Measurements from ENCODE around the gene FGF10.

GRCh38 chr5:44401611-44402010 lies 12.4 kb upstream of the FGF10 start:
- TF ChIP-seq POLR2A (IDR thresholded peaks at IDR 0.05) = no peak
- TF ChIP-seq, protein P1, sequence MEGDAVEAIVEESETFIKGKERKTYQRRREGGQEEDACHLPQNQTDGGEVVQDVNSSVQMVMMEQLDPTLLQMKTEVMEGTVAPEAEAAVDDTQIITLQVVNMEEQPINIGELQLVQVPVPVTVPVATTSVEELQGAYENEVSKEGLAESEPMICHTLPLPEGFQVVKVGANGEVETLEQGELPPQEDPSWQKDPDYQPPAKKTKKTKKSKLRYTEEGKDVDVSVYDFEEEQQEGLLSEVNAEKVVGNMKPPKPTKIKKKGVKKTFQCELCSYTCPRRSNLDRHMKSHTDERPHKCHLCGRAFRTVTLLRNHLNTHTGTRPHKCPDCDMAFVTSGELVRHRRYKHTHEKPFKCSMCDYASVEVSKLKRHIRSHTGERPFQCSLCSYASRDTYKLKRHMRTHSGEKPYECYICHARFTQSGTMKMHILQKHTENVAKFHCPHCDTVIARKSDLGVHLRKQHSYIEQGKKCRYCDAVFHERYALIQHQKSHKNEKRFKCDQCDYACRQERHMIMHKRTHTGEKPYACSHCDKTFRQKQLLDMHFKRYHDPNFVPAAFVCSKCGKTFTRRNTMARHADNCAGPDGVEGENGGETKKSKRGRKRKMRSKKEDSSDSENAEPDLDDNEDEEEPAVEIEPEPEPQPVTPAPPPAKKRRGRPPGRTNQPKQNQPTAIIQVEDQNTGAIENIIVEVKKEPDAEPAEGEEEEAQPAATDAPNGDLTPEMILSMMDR (IDR thresholded peaks at IDR 0.05) = no peak
